ENCODE results near the gene FRMPD4. TPM values are rescaled to one million over a fixed set of nuclear protein-coding genes. Genes with fewer than 3 reads are reported as not detected.

The FRMPD4 gene
- polyA plus RNA-seq, 2 of the 4 experiments (the other 2 are of a cell fraction) = 0.08 to 0.28 TPM

DNA sequence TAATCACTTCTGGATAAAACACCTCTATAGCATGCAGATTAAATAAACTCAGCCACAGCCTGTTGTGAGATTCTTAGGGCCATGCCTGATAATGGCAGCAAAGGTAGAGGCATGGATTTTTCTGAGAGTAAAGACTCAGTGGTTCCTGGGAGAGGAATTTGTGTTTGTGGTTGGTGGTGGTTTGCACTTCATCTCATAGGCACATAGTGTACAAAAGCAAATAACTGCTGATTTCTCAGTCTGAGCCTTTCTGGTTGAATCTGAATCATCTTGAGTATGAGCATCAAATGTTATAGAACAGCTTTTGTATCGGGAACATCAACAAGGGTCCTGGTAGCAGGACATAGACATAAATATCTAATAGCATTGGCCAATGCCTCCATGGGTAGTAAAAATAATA lies 274.3 kb downstream of the FRMPD4 start:
- Histone ChIP-seq H3K4me1 (no peaks in the 10 kb centered on the region), H3K4me2 (no peak overlapping the region), H3K4me3 (no peak overlapping the region), H3K9me3 (no peaks in the 10 kb centered on the region), H3K27ac (no peak overlapping the region)
- no peak for FAIRE-seq
- DNase-seq (ENCODE audit: low read depth in 1 of 2, low spot score in 1 of 2) = no peak
- TF ChIP-seq ZSCAN20 (CRISPR knock-in tag; IDR thresholded peaks at IDR 0.05) (no peak), EHF (CRISPR knock-in tag; IDR thresholded peaks at IDR 0.05) (no peak), EHMT2 (IDR thresholded peaks at IDR 0.05; ENCODE audit: low read depth) (no peak), CHD2 (IDR thresholded peaks at IDR 0.05; ENCODE audit: low read length, partially characterized antibody) (no peak), MAFK (IDR thresholded peaks at IDR 0.05; ENCODE audit: partially characterized antibody) (no peak), FOXS1 (CRISPR knock-in tag; IDR thresholded peaks at IDR 0.05) (no peak), ZNF302 (CRISPR knock-in tag; IDR thresholded peaks at IDR 0.05) (no peak), MAZ (IDR thresholded peaks at IDR 0.05; ENCODE audit: borderline replicate concordance, low read depth, low read length) (no peak), TP53 (CRISPR knock-in tag; IDR thresholded peaks at IDR 0.05) (no peak)
- TF ChIP-seq, protein P1, sequence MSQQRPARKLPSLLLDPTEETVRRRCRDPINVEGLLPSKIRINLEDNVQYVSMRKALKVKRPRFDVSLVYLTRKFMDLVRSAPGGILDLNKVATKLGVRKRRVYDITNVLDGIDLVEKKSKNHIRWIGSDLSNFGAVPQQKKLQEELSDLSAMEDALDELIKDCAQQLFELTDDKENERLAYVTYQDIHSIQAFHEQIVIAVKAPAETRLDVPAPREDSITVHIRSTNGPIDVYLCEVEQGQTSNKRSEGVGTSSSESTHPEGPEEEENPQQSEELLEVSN (IDR thresholded peaks at IDR 0.05; ENCODE audit: borderline replicate concordance, low read depth) = no peak
- POLR2A ChIA-PET = no interaction called here
- ATAC-seq = no peak
- CTCF ChIA-PET = no interaction called here
- WGBS (ENCODE audit: missing lambda C conversion rate) = 63% methylated on average over 1 of the region's 1 CpG

DNA sequence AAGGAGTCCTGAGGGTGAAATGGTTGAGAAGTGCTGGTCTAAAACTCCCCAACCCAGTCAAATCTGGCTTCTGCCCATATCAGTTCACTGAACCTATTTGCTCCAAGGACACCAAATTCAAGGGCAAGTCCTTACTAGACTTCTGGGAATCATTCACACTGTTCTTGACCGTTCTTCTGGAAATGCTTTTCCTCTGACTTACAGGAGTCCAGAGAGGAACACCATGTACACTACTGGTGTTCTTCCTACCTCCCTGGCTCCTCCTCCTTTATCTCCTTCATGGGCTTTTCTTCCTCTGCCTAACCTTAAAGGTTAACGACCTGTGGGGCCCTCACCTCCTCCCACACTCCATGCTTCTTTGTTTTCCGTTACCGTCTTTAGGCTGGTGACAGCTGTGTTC lies 281.3 kb downstream of the FRMPD4 start:
- Histone ChIP-seq H3K4me1 (no peaks in the 10 kb centered on the region), H3K27ac (no peak overlapping the region), H3K4me3 (no peak overlapping the region), H3K9me3 (no peaks in the 10 kb centered on the region), H3K4me2 (no peak overlapping the region)
- ChIA-PET CTCF (no interaction called here), POLR2A (no interaction called here)
- no peak for DNase-seq (ENCODE audit: low read depth in 1 of 2, low spot score in 1 of 2)
- 64% methylated on average over 4 of the region's 4 CpGs for WGBS (ENCODE audit: missing lambda C conversion rate)
- ATAC-seq = no peak
- FAIRE-seq = no peak
- TF ChIP-seq HOXA7 (CRISPR knock-in tag; IDR thresholded peaks at IDR 0.05) (no peak), CEBPB (IDR thresholded peaks at IDR 0.05) (no peak), ZSCAN20 (CRISPR knock-in tag; IDR thresholded peaks at IDR 0.05) (no peak)

DNA sequence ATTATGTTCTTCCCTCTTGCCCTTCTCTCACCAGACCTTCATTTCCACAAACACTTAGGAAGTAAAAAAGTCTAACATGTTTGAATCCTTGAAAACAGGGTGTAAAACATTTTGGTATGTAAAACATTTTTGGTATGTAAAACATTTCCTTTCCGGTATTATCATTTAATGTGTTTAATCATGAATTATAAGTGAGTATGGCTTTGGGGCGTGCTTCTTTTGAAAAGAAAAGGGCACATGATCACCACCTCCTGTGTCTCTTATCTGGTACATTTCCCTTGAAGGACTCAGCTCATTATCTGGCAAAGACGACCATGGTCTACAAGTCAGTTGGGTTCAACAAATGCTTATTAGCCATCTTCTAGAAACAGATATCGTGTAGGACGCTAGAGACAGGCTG lies 283.6 kb downstream of the FRMPD4 start:
- CTCF ChIA-PET = no interaction called here
- no peak overlapping the region for H3K27ac ChIP-seq
- ATAC-seq = no peak

More for the DNA sequence above, 283.6 kb downstream of the FRMPD4 start:
- DNase-seq (ENCODE audit: low read depth in 1 of 2, low spot score in 1 of 2) (no peak), FAIRE-seq (peak; percentile 82)
- no peak for TF ChIP-seq RFX5 (IDR thresholded peaks at IDR 0.05)
- no peak for TF ChIP-seq KDM1A (IDR thresholded peaks at IDR 0.05; ENCODE audit: low read depth)
- TF ChIP-seq HEYL (CRISPR knock-in tag; IDR thresholded peaks at IDR 0.05) = no peak
- TF ChIP-seq ESRRA (IDR thresholded peaks at IDR 0.05; ENCODE audit: borderline replicate concordance, low read length) = no peak
- TF ChIP-seq EHF (CRISPR knock-in tag; IDR thresholded peaks at IDR 0.05) = no peak
- TF ChIP-seq BHLHE40 (IDR thresholded peaks at IDR 0.05; ENCODE audit: low read depth, low read length) = no peak
- TF ChIP-seq GATA3 (IDR thresholded peaks at IDR 0.05; ENCODE audit: borderline replicate concordance) = no peak
- TF ChIP-seq JUN (IDR thresholded peaks at IDR 0.05) = no peak
- TF ChIP-seq CHD2 (IDR thresholded peaks at IDR 0.05; ENCODE audit: low read length, partially characterized antibody) = no peak
- TF ChIP-seq, protein P2, sequence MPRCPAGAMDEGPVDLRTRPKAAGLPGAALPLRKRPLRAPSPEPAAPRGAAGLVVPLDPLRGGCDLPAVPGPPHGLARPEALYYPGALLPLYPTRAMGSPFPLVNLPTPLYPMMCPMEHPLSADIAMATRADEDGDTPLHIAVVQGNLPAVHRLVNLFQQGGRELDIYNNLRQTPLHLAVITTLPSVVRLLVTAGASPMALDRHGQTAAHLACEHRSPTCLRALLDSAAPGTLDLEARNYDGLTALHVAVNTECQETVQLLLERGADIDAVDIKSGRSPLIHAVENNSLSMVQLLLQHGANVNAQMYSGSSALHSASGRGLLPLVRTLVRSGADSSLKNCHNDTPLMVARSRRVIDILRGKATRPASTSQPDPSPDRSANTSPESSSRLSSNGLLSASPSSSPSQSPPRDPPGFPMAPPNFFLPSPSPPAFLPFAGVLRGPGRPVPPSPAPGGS (IDR thresholded peaks at IDR 0.05) = no peak
- TF ChIP-seq POLR2AphosphoS2 (conservative IDR thresholded peaks at IDR 0.05; ENCODE audit: low read length) = no peak
- TF ChIP-seq, protein P3, sequence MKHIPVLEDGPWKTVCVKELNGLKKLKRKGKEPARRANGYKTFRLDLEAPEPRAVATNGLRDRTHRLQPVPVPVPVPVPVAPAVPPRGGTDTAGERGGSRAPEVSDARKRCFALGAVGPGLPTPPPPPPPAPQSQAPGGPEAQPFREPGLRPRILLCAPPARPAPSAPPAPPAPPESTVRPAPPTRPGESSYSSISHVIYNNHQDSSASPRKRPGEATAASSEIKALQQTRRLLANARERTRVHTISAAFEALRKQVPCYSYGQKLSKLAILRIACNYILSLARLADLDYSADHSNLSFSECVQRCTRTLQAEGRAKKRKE (CRISPR knock-in tag; IDR thresholded peaks at IDR 0.05; ENCODE audit: low read depth) = no peak
- TF ChIP-seq, protein P1 (IDR thresholded peaks at IDR 0.05; ENCODE audit: borderline replicate concordance, low read depth) = no peak
- TF ChIP-seq, protein P4, sequence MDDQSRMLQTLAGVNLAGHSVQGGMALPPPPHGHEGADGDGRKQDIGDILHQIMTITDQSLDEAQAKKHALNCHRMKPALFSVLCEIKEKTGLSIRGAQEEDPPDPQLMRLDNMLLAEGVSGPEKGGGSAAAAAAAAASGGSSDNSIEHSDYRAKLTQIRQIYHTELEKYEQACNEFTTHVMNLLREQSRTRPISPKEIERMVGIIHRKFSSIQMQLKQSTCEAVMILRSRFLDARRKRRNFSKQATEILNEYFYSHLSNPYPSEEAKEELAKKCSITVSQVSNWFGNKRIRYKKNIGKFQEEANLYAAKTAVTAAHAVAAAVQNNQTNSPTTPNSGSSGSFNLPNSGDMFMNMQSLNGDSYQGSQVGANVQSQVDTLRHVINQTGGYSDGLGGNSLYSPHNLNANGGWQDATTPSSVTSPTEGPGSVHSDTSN (IDR thresholded peaks at IDR 0.05) = no peak
- TF ChIP-seq CBX8 (IDR thresholded peaks at IDR 0.05) = no peak
- no peak for TF ChIP-seq NPAS2 (CRISPR knock-in tag; IDR thresholded peaks at IDR 0.05; ENCODE audit: borderline replicate concordance)
- TF ChIP-seq RAD21 (conservative IDR thresholded peaks at IDR 0.05 in 1 of 2, IDR thresholded peaks at IDR 0.05 in 1 of 2) = no peak
- POLR2A ChIA-PET = no interaction called here
- Histone ChIP-seq H3K4me1 (no peaks in the 10 kb centered on the region), H3K4me2 (no peak overlapping the region), H3K4me3 (no peak overlapping the region), H3K9me3 (no peaks in the 10 kb centered on the region)
- 22% methylated on average over 5 of the region's 5 CpGs for WGBS (ENCODE audit: missing lambda C conversion rate)

All from A549 (cell line).